ENCODE results near the gene MUC20. TPM values are rescaled to one million over a fixed set of nuclear protein-coding genes. Genes with fewer than 3 reads are reported as not detected.
A peak's percentile ranks its signal among the peaks of the same experiment; 100 is the strongest.

MUC20 gene
- total RNA-seq, 6 experiments from 2014 or later, result 1.9 to 40.7 (median 22.6) TPM

DNA sequence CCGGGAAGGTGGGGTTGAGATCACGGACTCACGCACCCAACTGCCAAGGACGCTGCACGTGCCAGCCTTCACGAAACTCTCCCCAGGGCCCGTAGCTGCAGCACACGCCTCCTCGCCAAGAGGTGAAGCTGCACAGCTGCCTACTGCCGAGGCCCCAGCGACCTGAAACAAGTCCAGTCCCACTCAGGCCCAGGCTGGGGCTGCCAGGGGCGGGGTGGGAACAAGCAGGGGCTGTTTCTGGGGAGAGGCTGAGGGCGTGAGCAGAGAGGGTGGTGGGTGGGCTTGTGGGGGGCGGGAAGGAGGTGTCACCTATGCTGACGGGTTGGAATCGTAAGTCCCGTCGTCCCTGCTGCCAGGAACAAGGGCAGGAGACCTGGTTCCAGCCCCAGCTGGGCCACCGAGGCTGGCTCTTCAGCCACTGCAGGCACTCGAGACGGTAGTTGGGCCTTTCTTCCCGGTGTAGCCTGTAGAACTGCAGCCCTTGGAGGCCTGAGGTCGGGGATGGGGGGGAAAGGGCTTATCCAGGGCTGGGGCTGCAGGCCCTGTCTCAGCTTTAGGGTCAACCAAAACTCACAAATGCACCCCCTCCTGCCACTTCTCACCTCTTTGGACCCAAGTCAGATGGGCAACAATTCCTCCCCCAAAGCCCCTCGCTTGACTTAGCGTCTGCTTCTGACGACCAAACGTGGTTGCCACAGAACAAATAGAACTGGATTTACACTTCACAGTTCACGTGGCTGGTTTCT is 44.4 kb downstream of the MUC20 start:
- intact Hi-C loops (cut with DNase I), result loop anchor here in 1 of 2 donors (10.0 kb wide), 1 partner anchor 70 kb away; no protein-coding TSS in a partner anchor
- no peaks in the 10 kb centered on the region for H3K4me1 ChIP-seq
- 71% methylated on average over 15 of the region's 28 CpGs for WGBS (ENCODE audit: insufficient coverage, low coverage, low lambda C conversion rate, missing lambda C conversion rate)
- TF ChIP-seq, protein P1, sequence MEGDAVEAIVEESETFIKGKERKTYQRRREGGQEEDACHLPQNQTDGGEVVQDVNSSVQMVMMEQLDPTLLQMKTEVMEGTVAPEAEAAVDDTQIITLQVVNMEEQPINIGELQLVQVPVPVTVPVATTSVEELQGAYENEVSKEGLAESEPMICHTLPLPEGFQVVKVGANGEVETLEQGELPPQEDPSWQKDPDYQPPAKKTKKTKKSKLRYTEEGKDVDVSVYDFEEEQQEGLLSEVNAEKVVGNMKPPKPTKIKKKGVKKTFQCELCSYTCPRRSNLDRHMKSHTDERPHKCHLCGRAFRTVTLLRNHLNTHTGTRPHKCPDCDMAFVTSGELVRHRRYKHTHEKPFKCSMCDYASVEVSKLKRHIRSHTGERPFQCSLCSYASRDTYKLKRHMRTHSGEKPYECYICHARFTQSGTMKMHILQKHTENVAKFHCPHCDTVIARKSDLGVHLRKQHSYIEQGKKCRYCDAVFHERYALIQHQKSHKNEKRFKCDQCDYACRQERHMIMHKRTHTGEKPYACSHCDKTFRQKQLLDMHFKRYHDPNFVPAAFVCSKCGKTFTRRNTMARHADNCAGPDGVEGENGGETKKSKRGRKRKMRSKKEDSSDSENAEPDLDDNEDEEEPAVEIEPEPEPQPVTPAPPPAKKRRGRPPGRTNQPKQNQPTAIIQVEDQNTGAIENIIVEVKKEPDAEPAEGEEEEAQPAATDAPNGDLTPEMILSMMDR (IDR thresholded peaks at IDR 0.05), result no peak
- no peak for TF ChIP-seq POLR2A (IDR thresholded peaks at IDR 0.05)
- no peaks in the 10 kb centered on the region for H3K36me3 ChIP-seq
- H3K27me3 ChIP-seq, result no peaks in the 10 kb centered on the region
- no peak overlapping the region for H3K27ac ChIP-seq
- no peaks in the 10 kb centered on the region for H3K9me3 ChIP-seq
- DNase-seq (peak in 1 of 3 donors; percentile 46), ATAC-seq (no peak)
- no peak overlapping the region for H3K4me3 ChIP-seq

DNA sequence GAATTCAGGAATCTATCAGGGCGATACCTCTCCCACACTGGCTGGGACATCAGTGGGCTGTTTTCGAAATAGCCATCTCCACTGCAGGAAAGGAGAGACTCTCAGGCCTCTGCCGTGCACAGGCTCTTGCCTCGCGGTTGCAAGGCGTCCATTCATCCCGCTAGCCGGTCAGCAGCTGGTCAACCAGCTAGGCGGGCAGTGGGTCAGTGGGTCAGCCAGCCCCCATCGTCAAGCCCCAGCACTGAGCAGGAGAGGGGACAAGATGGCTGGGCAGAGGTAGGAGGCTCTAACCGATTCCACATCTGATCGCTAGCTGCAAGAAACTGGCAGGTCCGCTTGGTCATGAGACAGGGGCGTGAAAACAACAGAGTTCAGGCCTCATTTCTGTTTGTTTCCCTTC is 45.9 kb downstream of the MUC20 start:
- Histone ChIP-seq H3K9me3 (no peaks in the 10 kb centered on the region), H3K27me3 (no peaks in the 10 kb centered on the region), H3K4me1 (no peaks in the 10 kb centered on the region), H3K27ac (no peak overlapping the region), H3K36me3 (no peaks in the 10 kb centered on the region), H3K4me3 (no peak overlapping the region)
- TF ChIP-seq, protein P1 (IDR thresholded peaks at IDR 0.05), result no peak
- no peak for TF ChIP-seq POLR2A (IDR thresholded peaks at IDR 0.05)
- ATAC-seq (no peak), DNase-seq (peak in 1 of 3 donors; percentile 31)
- intact Hi-C loops (cut with DNase I), result loop anchor here in 1 of 2 donors (10.0 kb wide), 1 partner anchor 68 kb away; no protein-coding TSS in a partner anchor
- WGBS (ENCODE audit: insufficient coverage, low coverage, low lambda C conversion rate, missing lambda C conversion rate), result 70% methylated on average over 2 of the region's 14 CpGs

DNA sequence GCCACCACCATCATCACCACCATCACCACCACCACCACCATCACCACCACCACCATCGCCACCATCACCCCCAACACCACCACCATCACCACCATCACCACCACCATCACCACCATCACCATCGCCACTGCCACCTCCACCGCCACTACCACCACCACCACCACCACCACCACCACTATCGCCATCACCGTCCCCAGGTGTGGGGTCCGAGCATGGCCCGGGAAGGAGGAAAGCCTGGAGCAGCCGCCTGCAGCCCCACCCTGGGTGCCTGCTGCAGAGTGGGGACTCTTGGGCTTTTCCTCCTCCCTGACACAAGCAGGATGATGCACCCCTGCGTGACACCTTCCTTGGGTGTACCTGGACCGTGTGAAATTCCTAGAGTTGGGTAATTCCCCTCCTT is 47.0 kb downstream of the MUC20 start:
- no peak overlapping the region for H3K4me3 ChIP-seq
- H3K27me3 ChIP-seq, result no peaks in the 10 kb centered on the region
- 67% methylated on average over 9 of the region's 10 CpGs for WGBS (ENCODE audit: insufficient coverage, low coverage, low lambda C conversion rate, missing lambda C conversion rate)
- TF ChIP-seq, protein P1 (IDR thresholded peaks at IDR 0.05), result no peak
- TF ChIP-seq POLR2A (IDR thresholded peaks at IDR 0.05), result no peak
- peak in 1 of 3 donors; percentile 22 for DNase-seq
- ATAC-seq, result no peak
- intact Hi-C loops (cut with DNase I), result loop anchor here in 1 of 2 donors (10.0 kb wide), 1 partner anchor 67 kb away; no protein-coding TSS in a partner anchor
- no peaks in the 10 kb centered on the region for H3K4me1 ChIP-seq
- H3K36me3 ChIP-seq, result no peaks in the 10 kb centered on the region
- no peak overlapping the region for H3K27ac ChIP-seq
- no peaks in the 10 kb centered on the region for H3K9me3 ChIP-seq

DNA sequence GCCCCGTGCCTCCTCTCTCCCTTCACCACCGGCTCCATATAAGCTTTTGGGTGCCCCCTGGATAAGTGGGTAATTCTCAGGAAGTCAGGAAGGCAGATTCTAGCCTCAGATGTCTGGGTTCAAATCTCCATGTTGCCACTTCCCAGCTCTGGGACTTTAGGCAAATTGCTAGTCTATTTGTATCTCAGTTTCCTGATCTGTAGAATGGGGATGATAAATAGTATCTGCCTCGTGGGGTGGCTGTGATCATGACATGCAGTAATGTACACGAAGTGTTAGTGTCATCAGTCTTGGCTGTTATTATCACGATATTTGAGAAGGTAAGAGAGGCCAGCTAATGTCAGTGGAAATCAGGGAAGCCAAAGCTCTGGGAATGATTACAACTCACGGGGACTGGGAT is 47.6 kb downstream of the MUC20 start:
- no peak for TF ChIP-seq POLR2A (IDR thresholded peaks at IDR 0.05)
- TF ChIP-seq, protein P1 (IDR thresholded peaks at IDR 0.05), result no peak
- H3K4me1 ChIP-seq, result no peaks in the 10 kb centered on the region
- H3K27me3 ChIP-seq, result no peaks in the 10 kb centered on the region
- H3K9me3 ChIP-seq, result no peaks in the 10 kb centered on the region
- intact Hi-C loops (cut with DNase I), result loop anchor here in 1 of 2 donors (10.0 kb wide), 1 partner anchor 66 kb away; no protein-coding TSS in a partner anchor
- no peaks in the 10 kb centered on the region for H3K36me3 ChIP-seq
- WGBS (ENCODE audit: insufficient coverage, low coverage, low lambda C conversion rate, missing lambda C conversion rate), result 63% methylated on average over 5 of the region's 6 CpGs
- no peak for DNase-seq
- no peak overlapping the region for H3K27ac ChIP-seq
- no peak for ATAC-seq
- no peak overlapping the region for H3K4me3 ChIP-seq

Measured in right lobe of liver (tissue), 6 donors.